RPMI8226 (cell line): ENCODE results near the gene EFHC1.
"Not testable (repeated sequence)": the region's sequence is repeated elsewhere in the genome, so short reads cannot be mapped to it uniquely, and the experiment has no call there.

ENCODE experiments used
- DNase-seq: peaks from one replicate; pipeline ENCODE4 v3.0.0-alpha.2; 2015

EFHC1 gene

DNA sequence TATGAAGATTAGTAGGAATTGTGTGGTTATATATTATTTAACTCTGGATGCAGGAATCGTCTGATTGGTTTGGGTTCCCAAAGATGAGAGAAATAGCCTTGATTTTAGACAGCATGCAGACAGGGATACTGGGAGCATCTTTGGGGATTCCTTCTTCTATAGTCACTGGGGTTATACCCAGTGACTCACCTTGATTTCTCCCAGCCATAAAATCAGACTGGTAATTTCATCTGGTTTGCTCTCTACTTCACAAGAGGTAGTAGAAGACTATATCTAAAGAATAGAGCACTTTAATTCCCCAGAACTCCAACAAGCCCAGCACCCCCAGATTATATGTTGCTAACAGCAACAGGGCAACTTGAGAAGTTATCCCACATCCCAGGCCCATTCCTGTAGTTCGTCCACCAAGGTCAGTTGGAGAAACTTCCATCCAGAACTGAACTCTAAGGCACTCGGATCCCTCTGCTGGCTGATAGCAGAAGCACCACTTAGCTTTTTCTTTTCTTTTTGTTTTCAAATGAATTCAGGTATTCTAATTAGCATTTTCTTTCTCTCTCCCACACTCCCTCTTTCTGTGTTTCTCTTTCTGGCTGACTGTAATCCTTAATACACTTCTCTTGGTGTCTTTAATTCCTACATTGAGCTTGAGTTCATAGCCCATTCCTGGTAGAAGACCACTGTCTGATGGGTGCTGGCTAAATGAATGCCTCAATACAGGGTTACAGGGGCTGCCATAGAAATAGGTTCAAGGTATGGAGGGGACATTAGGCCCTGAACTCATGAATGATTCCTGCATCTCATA, 20.4 kb upstream of the EFHC1 start:
- DNase-seq, result peak; percentile 47

- DNase-seq, result no peak
These were observed 19.7 kb upstream of the EFHC1 start for GRCh38 chr6:52400313-52401041.

DNA sequence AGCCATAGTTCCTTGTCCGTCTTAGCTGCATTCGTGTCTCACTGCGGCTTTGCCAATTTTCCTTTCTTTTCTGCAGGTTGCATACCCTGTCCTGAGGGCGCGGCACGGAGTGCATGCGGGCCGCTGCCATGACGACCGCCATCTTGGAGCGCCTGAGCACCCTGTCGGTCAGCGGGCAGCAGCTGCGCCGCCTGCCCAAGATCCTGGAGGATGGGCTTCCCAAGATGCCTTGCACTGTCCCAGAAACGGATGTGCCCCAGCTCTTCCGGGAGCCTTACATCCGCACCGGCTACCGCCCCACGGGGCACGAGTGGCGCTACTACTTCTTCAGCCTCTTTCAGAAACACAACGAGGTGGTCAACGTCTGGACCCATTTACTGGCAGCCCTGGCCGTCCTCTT, 17.1 kb upstream of the EFHC1 start:
- no peak for DNase-seq

GRCh38 chr6:52403627-52404026, 16.5 kb upstream of the EFHC1 start:
- peak; percentile 29 for DNase-seq

DNA sequence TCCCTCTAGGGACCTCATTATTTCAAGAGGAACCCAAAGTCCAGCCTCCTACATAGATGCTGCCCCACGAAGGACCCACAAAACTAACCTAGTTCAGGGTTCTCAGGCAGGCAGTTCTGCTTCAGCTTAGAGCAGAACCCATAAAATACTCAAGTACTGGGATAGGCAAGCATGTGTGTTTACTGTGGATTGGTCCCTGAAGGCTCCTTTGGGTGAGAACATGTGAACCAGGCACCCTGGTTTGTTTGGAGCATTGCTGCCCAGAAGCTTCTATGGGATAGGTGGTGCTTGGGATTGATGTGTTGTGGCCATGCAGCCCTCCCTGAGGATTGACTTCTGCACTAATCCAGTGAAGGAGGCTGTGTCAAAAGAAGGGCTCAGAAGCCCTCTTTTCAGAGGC, 14.9 kb upstream of the EFHC1 start:
- no peak for DNase-seq

- peak; percentile 77 for DNase-seq
These were observed 12.7 kb upstream of the EFHC1 start for GRCh38 chr6:52407467-52407866.

DNA sequence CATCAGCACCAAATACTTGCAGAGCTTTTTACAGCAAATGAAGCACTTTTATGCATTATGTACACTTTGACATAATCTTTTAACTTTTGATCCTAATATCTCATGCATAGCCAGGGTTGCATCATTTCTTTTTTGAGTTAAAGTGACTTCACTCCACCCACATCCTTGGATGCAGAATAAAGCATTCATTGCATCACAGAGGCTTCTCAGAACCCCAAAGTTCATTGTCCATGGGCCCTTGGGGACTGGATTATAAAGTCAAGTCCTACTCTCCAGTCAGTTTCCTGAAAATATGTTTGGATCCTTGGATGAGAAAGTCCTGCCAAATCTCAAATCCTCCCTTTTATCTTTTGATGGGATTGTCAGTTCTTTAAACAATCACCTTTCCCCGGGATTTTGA, 10.6 kb upstream of the EFHC1 start:
- no peak for DNase-seq

DNA sequence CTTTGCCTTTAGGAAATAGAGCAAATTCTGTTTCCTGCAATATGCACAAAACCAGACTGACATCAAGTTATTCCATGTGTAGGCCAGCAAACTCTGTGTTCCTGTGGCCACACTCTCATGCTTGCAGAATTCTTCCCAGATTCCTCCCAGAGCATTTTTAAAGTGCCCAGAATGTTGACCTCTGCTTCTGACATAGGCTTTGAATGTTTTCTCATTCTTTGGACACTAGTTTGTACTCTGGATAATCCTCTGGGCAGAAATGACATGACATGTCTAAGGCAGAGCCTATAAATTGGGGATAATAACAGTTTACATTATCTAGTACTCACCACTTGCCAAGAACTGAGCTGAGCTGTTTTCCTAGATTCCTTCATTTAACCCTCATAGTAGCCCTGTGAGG, 9.2 kb upstream of the EFHC1 start:
- no peak for DNase-seq

- no peak for DNase-seq
These were observed 8.2 kb upstream of the EFHC1 start for GRCh38 chr6:52411911-52412310.

DNA sequence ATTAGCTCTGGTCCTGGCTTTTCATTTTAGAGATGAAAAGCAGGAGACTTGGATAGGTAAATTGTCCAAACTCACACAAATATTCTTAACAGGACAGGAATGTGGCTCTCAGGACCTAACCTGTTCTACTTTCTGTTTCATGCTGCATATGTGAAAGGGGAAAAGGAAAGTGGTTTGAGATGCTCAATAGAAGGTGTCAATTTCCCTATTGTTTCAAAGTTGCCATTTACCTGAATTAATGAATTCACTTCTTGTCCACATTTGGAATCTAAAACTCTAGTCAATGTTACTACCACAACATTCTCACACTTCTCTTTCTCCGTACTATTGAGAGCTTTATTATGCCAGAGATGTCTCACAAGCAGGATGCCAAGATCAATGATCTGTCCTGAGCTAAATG, 4.8 kb upstream of the EFHC1 start:
- no peak for DNase-seq

DNA sequence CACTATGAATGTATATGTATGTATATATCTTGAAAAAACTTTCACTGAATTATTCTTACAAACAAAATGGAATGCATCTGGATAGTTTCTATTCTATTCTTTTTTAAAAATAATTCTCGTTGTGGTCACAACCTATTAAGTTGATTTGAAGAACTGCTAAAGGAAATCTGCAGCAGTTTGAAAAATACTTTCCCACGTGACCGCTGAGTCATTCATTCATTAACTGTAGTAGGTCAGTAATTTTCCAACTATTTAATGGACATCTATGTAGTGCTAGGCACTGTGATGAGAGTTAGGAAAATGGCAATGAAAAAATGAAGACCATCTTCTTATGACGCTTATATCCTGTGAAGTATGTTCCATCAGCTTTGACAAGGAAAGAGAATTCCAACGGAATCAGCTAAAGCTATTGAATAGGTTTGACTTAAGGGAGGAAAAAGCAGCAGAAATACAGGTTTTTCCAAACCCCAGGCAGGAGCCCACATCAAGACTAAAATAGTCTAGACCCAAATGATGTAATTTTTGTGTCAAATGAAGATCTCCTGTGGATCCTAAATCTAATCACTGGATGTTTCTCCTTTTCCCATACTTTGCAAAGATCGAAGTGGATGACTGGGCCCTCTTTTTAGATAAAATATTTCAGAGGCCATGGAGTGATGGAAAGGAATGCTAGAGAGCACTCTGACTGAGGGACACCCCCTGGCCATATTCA, 4.1 kb upstream of the EFHC1 start:
- DNase-seq, result peak; percentile 41

GRCh38 chr6:52416629-52417151, 3.5 kb upstream of the EFHC1 start:
- peak; percentile 80 for DNase-seq

- no peak for DNase-seq
These were observed 2.4 kb upstream of the EFHC1 start for GRCh38 chr6:52417675-52418111.

GRCh38 chr6:52418606-52419005, 1.5 kb upstream of the EFHC1 start:
- no peak for DNase-seq

GRCh38 chr6:52420668-52421358, 671 bp downstream of the EFHC1 start:
- no peak for DNase-seq

DNA sequence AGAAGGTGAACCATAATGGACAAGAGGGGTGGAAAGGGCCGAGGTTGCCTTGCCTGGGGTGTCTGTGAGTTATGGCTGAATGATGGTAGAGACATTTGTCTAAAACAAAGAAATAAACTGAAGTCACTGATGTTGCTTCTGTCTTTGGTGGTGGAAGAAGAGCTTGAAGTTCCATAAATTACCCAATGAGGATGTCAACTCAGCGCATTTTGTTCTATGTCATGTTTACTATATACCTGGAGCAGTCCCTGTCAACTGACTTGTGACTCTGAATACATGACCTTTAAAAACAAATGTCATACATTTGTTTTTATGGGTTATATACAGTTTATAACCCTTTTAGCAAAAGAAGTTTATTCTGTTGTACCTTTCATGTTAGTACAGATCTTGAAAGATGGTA, 2.0 kb downstream of the EFHC1 start:
- no peak for DNase-seq

- no peak for DNase-seq
These were observed 3.3 kb downstream of the EFHC1 start for GRCh38 chr6:52423448-52423847.

GRCh38 chr6:52423971-52424381, 3.8 kb downstream of the EFHC1 start:
- DNase-seq, result no peak

DNA sequence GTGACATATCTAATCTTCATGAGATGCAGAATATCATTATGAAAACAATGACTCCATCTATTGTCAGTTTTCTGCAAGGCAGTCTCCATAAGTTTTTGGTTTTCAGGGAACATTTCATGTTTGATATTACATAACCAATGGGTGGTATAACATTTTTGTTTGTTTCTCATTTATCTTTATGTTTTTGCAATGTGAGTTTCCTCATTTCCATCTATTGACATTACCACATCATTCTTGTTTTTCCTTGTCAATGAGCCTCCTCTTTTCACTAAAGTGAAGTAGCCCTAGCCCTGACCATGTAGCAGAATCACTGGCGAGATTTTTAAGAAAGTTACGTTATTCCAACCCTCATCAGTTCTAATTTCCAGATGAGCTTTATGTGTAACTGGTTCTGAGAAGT, 4.4 kb downstream of the EFHC1 start:
- DNase-seq, result no peak

GRCh38 chr6:52426667-52427066, 6.5 kb downstream of the EFHC1 start:
- DNase-seq, result no peak

DNA sequence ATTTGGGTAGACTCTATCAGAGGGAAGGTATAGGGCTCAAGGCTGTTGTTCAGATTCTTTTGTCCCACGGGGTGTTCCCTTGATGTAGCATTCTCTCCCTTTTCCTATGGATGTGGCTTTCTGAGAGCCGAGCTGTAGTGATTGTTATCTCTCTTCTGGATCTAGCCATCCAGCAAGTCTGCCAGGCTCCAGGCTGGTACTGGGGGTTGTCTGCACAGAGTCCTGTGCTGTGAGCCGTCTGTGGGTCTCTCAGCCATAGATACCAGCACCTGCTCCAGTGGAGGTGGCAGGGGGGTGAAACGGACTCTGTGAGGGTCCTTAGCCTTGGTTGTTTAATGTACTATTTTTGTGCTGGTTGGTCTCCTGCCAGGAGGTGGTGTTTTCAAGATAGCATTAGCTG, 13.2 kb downstream of the EFHC1 start:
- DNase-seq, result not testable (repeated sequence)

DNA sequence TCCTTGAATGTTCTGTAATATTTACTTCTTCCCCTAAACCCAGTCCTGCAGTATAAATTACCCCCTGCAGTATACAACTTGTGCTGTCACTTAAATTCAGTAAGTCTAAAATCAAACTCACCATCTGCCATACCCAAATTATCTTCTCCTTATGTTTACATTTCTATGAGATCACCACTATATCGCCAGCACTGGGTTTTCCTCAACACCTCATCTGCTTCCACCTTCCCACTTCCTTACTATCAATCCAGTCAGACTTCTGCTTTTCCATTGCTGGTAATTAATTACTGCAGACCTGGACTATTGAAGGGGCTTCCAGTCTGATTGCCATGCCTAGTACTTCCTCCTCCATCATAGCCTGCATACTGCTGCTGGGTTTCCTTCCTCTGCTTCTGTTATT, 15.2 kb downstream of the EFHC1 start:
- DNase-seq, result no peak

DNA sequence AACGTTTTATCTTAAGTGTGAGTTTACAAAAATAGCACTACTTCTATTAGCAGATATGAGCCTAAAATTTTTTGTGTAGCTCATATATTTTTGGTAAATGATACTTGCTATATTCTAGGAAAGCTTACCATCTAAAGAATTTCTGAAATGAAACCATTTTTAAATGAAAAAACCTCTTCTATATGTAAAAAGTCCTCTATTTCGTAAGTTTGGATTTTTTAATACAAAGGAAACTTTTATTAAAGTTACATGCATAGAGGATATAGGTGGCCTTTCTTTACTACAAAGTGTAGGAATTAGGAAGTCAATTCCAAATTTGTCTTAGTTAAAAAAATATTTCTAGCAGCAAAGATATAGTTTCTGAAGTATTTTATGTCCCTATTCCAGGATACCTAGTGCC, 18.8 kb downstream of the EFHC1 start:
- no peak for DNase-seq
